Chondrocyte (in vitro differentiated cells): Measurements from ENCODE around the gene MDH1B. TPM values are rescaled to one million over a fixed set of nuclear protein-coding genes. Genes with fewer than 3 reads are reported as not detected.

Source experiments
- DNase-seq: peaks from one replicate; pipeline ENCODE4 v3.0.0; 2021; ENCODE audit warnings: mixed read lengths, low spot score
- H3K27ac Mint-ChIP-seq: one replicate; pipeline ENCODE4 v1.8.0; 2021; ENCODE audit warnings: mild to moderate bottlenecking, moderate library complexity, mixed read lengths; ENCODE audit not compliant: unreplicated experiment
- H3K27me3 Mint-ChIP-seq: 2 replicates; pipeline ENCODE4 v1.8.0; 2021; ENCODE audit warnings: low read depth, mixed read lengths
- H3K36me3 Mint-ChIP-seq: 2 replicates; pipeline ENCODE4 v1.8.0; 2021; ENCODE audit warnings: low read depth, mixed read lengths
- H3K4me1 Mint-ChIP-seq: 2 replicates; pipeline ENCODE4 v1.8.0; 2021; ENCODE audit warnings: low read depth, mild to moderate bottlenecking, mixed read lengths
- H3K4me3 Mint-ChIP-seq: one replicate; pipeline ENCODE4 v1.8.0; 2021; ENCODE audit warnings: mild to moderate bottlenecking, moderate library complexity, mixed read lengths; ENCODE audit not compliant: unreplicated experiment
- H3K9me3 Mint-ChIP-seq: 2 replicates; pipeline ENCODE4 v1.8.0; 2021; ENCODE audit warnings: low read depth, mixed read lengths
- total RNA-seq: library from RNA; stranded (reverse); gene quantifications from 3 replicates; pipeline ENCODE4 v1.2.1, GENCODE V29; 2021
- TF ChIP-seq, protein P1 (sequence below): fragments of 200-600 bp; sonication (generic); IDR thresholded peaks from 2 replicates; pipeline ENCODE4 v1.5.0; 2021; ENCODE audit warnings: antibody characterized with exemption, mild to moderate bottlenecking, moderate library complexity

The MDH1B gene
- total RNA-seq, 1 donor from 2014 or later = 0.82 TPM

DNA sequence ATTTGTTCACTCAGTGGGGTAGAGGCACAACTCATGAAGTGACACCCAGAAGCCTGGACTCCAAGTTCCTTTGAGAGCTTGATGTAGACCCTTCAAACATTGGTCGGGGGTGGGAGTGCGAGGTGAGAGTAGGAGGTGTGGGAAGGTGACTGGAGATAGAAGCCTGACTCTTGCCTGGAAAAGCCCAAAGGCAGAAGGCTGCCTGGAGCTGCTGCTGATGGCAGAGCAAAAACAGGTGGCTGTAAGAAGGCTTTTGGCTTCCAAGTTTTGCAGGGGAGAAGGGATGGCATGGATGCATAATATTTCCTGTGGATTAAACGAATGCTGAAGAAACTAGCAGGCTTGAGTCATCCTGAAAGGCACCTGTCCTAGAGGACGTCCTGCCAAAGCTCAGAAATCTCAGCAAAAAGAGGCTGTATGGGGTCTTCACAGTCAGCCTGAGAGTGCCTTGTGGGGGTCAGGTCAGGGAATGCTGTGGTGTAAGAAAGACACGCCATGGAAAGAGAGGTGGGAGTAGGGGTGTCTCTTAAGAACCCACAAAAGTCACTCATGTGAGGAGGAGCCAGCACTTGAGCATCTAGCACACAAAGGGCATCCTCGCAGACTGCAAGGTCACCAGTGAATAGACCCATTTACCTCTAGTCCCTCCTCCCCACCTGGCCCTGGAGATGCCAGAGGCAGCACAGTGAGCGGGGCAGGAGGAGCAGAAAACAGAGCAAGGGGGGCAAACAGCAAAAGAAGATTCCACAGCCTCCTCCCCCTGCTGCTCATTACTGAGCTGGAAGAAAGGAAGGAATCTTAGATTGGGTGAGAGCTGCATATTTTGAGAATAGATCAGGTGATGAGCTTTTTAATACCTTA, 37.8 kb upstream of the MDH1B start:
- TF ChIP-seq, protein P1, sequence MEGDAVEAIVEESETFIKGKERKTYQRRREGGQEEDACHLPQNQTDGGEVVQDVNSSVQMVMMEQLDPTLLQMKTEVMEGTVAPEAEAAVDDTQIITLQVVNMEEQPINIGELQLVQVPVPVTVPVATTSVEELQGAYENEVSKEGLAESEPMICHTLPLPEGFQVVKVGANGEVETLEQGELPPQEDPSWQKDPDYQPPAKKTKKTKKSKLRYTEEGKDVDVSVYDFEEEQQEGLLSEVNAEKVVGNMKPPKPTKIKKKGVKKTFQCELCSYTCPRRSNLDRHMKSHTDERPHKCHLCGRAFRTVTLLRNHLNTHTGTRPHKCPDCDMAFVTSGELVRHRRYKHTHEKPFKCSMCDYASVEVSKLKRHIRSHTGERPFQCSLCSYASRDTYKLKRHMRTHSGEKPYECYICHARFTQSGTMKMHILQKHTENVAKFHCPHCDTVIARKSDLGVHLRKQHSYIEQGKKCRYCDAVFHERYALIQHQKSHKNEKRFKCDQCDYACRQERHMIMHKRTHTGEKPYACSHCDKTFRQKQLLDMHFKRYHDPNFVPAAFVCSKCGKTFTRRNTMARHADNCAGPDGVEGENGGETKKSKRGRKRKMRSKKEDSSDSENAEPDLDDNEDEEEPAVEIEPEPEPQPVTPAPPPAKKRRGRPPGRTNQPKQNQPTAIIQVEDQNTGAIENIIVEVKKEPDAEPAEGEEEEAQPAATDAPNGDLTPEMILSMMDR = no peak
- Mint-ChIP-seq H3K4me1 (peaks cover 8% of the 10 kb centered on the region), H3K4me3 (no peak overlapping the region), H3K36me3 (no peaks in the 10 kb centered on the region), H3K27me3 (no peaks in the 10 kb centered on the region), H3K27ac (no peak overlapping the region), H3K9me3 (no peaks in the 10 kb centered on the region)
- no peak for DNase-seq

DNA sequence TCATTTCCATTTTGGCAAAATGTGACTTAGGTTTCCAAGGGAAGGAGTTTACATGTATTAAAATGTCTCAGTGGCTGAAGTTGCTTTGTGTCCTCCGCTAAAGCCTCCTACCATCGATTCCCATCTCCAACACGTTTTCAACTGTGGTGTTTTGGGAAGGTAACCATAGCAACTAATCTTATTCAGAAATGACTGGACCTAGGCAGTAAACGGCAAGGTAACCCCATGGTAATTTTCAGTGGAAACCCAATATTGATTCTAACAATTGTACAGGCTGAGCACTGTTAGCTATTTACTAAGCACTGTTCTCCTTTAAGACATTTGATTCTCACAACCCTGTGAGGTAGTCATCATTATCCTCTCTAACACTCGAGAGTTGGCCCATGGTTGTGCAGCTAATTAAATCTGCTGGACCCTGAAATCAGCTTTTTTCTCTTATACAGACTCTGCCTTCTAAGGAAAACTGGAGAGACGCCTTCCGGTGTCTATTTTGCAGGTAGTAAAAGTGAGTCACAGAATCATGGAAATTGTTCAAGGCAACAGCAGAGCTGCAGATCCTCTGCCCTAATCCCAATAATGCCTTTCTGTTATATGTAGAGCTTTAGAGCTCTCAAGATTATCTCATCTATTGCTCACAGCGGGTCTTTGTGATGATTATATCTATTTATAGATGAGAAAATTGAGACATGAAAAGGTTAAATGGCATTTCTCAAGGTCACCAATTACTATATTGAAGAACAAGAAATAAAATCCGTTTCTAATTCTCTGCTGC, 36.5 kb upstream of the MDH1B start:
- H3K4me1 Mint-ChIP-seq = peaks cover 8% of the 10 kb centered on the region
- H3K9me3 Mint-ChIP-seq = no peaks in the 10 kb centered on the region
- no peak overlapping the region for H3K27ac Mint-ChIP-seq
- H3K27me3 Mint-ChIP-seq = no peaks in the 10 kb centered on the region
- TF ChIP-seq, protein P1 = no peak
- no peak for DNase-seq
- no peak overlapping the region for H3K4me3 Mint-ChIP-seq
- peaks cover under 1% of the 10 kb centered on the region for H3K36me3 Mint-ChIP-seq

DNA sequence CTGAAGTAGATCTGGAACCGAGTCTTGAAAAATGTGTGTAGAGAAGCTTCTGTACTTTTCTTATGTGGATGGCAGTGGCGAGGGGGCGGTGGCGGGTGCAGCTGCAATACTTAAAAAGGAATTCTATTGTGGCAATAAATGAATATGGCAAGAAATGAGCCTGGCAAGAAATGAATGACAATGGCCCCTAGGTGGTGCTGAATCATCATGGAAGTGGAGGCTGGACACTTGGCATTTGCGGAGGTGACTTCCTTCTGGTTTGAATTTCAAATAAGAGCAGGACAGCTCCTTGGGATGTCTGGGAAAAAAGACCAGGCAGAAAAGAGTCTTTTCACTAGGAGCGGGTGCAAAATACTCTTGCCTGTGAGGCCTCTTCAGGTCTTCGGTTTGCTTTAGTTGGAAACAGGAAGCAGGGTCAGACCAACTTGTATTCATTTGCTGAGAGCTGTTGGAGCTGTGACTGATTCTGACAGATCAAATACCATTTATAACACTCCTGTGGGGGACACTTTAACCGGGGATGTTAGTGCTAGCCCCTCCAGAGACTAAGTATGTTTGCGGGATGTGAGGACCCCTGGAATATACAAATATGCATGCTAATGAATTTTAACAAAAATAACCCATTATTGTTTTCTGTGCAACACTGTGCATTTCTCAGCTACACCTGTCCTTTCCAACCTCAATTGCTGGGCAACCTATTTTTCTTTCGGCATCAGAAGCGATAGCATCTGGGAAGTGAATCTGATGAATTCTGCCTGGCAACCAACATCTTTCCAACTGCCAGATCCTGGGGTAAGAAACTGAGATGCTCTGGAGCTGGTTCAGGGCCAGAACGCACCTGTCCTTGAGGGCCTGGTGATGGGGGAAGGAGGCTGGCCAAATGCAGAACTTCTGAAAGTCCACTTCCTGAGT, 35.6 kb upstream of the MDH1B start:
- no peak for DNase-seq
- TF ChIP-seq, protein P1 = peak; percentile 90
- no peaks in the 10 kb centered on the region for H3K27me3 Mint-ChIP-seq
- H3K27ac Mint-ChIP-seq = no peak overlapping the region
- H3K36me3 Mint-ChIP-seq = peaks cover 2% of the 10 kb centered on the region
- no peak overlapping the region for H3K4me3 Mint-ChIP-seq
- peaks cover 8% of the 10 kb centered on the region for H3K4me1 Mint-ChIP-seq
- H3K9me3 Mint-ChIP-seq = no peaks in the 10 kb centered on the region

DNA sequence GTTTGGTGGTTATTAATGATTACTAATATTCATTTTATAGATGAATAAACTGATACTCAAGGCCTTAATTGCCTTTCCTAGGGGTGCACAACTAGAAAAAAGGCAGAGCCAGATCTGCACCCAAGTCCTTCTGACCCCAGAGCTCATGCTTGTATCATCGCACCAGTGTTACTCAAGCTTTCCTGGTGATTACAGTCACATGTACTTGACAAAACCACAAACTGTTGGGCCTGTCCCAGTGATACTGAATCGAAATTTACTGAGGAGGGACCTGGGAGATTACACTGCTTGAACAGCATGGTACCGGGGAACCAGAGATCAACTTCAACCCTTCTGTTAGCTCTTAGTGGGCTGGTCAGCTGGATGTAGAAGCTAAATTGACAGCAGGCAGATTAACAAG, 34.0 kb upstream of the MDH1B start:
- TF ChIP-seq, protein P1 = no peak

DNA sequence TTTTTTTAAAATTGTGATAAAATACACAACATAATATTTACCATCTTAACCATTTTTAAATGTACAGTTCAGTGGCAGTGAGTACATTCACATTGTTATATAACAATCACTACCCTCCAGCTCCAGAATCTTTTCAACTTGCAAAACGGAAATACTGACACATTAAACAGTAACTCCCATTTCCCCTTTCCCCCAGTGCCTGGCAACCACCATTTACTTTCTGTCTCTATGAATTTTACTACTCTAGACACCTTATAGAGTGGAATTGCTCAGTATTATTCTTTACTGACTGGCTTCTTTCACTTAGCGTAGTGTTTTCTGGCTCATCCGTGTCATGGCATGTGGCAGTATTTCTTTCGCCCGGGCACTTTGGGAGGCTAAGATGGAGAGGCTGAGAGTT, 32.9 kb upstream of the MDH1B start:
- H3K27me3 Mint-ChIP-seq = no peaks in the 10 kb centered on the region
- TF ChIP-seq, protein P1 = no peak
- peaks cover 5% of the 10 kb centered on the region for H3K36me3 Mint-ChIP-seq
- DNase-seq = no peak
- no peak overlapping the region for H3K4me3 Mint-ChIP-seq
- no peak overlapping the region for H3K27ac Mint-ChIP-seq
- peaks cover 8% of the 10 kb centered on the region for H3K4me1 Mint-ChIP-seq
- H3K9me3 Mint-ChIP-seq = no peaks in the 10 kb centered on the region

More for the DNA sequence above, 34.0 kb upstream of the MDH1B start:
- no peak for DNase-seq
- Mint-ChIP-seq H3K36me3 (peaks cover 5% of the 10 kb centered on the region), H3K4me1 (peaks cover 8% of the 10 kb centered on the region), H3K9me3 (no peaks in the 10 kb centered on the region), H3K27me3 (no peaks in the 10 kb centered on the region), H3K4me3 (no peak overlapping the region), H3K27ac (no peak overlapping the region)
